ENCODE data around the gene SMIM41. TPM values are rescaled to one million over a fixed set of nuclear protein-coding genes. Genes with fewer than 3 reads are reported as not detected.
A peak's percentile ranks its signal among the peaks of the same experiment; 100 is the strongest.

Gene SMIM41
- total RNA-seq, 1 donor from 2014 or later: 7.9 TPM

DNA sequence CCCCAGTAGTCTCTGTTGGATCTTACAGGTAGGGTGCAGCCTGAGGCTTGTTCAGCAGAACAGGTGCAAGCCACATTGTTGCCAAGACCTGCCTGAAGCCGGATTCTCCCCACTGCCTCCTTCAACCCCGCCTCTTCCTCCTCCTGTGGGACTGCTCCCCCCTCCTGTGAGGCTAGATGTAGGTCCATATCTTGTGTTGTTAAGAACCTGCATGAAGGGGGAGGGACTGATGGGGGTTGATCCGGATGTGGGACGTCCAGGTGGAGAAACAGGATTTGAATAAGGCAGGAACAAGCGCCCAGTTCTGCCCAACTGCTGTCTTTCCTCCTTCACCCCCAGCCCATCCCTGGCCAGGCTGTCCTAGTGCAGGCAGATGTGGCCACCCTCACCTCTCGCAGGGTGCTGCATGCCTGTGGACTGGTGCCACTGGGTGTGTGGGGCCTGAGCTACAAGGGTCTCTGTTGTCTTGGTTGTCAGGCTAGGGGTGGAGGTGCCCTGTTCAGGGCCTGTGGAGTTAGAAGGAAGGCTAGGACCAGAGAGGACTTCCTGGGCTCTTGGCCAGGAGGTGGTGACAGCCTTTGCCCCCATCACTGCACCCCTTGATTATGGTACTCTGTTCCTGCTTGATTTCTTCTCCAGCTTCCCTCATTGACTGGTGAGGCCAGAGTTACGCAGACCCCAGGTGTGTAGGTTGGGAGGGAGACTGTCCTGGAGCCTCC, 26.9 kb upstream of the SMIM41 start:
- Histone ChIP-seq H3K36me3 (peaks cover 35 to 49% of the 10 kb centered on the region in 2 donors), H3K27ac (peak overlapping the region; percentile 96 to 98), H3K4me1 (peaks cover 6 to 16% of the 10 kb centered on the region in 2 donors), H3K4me3 (peak overlapping the region; percentile 78 to 79), H3K27me3 (no peaks in the 10 kb centered on the region), H3K9me3 (no peaks in the 10 kb centered on the region)
- TF ChIP-seq, protein P1, sequence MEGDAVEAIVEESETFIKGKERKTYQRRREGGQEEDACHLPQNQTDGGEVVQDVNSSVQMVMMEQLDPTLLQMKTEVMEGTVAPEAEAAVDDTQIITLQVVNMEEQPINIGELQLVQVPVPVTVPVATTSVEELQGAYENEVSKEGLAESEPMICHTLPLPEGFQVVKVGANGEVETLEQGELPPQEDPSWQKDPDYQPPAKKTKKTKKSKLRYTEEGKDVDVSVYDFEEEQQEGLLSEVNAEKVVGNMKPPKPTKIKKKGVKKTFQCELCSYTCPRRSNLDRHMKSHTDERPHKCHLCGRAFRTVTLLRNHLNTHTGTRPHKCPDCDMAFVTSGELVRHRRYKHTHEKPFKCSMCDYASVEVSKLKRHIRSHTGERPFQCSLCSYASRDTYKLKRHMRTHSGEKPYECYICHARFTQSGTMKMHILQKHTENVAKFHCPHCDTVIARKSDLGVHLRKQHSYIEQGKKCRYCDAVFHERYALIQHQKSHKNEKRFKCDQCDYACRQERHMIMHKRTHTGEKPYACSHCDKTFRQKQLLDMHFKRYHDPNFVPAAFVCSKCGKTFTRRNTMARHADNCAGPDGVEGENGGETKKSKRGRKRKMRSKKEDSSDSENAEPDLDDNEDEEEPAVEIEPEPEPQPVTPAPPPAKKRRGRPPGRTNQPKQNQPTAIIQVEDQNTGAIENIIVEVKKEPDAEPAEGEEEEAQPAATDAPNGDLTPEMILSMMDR (IDR thresholded peaks at IDR 0.05): no peak
- DNase-seq (ENCODE audit: low spot score in 2 of 2): no peak
- intact Hi-C loops (cut with DNase I): no loop called here

DNA sequence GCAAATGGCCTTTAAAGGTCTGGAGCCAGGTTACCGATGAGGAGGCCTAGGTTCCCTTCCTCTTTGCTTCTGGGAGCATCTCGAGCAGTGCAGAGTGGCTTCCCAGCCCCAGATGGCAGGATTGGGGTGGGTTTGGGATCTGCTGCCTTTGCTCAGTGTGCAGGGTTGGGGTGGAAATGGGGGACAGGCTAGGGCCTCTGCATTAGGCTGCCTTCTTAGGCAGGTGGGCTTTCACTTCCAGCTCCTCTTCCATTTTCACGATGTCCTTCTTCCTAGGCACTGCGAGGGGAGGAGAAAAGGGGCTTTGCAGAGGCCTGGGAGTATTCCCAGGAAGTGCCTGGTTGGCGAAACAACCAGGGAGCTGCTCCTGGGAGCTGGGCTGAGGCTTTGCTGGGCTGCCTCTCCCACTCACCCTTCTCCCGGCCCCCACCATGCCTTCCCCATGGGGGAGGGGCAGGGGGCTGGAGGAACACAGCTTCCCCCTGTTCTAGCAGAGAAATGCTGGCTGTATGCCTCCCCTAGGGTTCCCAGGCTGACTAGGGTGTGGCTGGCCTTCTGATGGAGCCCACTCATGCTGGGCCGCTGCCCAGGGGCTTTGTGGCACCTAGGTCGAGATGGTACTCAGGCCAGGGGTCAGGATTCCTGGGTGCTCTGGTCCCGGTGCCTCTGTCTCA, 25.8 kb upstream of the SMIM41 start:
- H3K9me3 ChIP-seq: no peaks in the 10 kb centered on the region
- peak overlapping the region; percentile 78 to 79 for H3K4me3 ChIP-seq
- H3K4me1 ChIP-seq: peaks cover 6 to 16% of the 10 kb centered on the region in 2 donors
- H3K27ac ChIP-seq: peak overlapping the region; percentile 96 to 98
- no peaks in the 10 kb centered on the region for H3K27me3 ChIP-seq
- no peak for DNase-seq (ENCODE audit: low spot score in 2 of 2)
- TF ChIP-seq, protein P1 (IDR thresholded peaks at IDR 0.05): no peak
- H3K36me3 ChIP-seq: peaks cover 44 to 56% of the 10 kb centered on the region in 2 donors
- intact Hi-C loops (cut with DNase I): no loop called here

DNA sequence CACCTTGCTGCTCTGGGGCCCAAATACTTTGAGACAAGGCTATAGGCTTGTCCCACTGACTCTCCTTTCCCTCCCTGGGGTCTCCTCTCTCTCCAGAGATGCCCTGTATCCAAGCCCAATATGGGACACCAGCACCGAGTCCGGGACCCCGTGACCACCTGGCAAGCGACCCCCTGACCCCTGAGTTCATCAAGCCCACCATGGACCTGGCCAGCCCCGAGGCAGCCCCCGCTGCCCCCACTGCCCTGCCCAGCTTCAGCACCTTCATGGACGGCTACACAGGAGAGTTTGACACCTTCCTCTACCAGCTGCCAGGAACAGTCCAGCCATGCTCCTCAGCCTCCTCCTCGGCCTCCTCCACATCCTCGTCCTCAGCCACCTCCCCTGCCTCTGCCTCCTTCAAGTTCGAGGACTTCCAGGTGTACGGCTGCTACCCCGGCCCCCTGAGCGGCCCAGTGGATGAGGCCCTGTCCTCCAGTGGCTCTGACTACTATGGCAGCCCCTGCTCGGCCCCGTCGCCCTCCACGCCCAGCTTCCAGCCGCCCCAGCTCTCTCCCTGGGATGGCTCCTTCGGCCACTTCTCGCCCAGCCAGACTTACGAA, 25.2 kb upstream of the SMIM41 start:
- Histone ChIP-seq H3K4me3 (peak overlapping the region; percentile 11 to 79), H3K36me3 (peaks cover 44 to 63% of the 10 kb centered on the region in 2 donors), H3K27ac (peak overlapping the region; percentile 96 to 98), H3K4me1 (peaks cover 6 to 13% of the 10 kb centered on the region in 2 donors), H3K9me3 (no peaks in the 10 kb centered on the region), H3K27me3 (no peaks in the 10 kb centered on the region)
- TF ChIP-seq, protein P1 (IDR thresholded peaks at IDR 0.05): no peak
- intact Hi-C loops (cut with DNase I): no loop called here
- no peak for DNase-seq (ENCODE audit: low spot score in 2 of 2)

DNA sequence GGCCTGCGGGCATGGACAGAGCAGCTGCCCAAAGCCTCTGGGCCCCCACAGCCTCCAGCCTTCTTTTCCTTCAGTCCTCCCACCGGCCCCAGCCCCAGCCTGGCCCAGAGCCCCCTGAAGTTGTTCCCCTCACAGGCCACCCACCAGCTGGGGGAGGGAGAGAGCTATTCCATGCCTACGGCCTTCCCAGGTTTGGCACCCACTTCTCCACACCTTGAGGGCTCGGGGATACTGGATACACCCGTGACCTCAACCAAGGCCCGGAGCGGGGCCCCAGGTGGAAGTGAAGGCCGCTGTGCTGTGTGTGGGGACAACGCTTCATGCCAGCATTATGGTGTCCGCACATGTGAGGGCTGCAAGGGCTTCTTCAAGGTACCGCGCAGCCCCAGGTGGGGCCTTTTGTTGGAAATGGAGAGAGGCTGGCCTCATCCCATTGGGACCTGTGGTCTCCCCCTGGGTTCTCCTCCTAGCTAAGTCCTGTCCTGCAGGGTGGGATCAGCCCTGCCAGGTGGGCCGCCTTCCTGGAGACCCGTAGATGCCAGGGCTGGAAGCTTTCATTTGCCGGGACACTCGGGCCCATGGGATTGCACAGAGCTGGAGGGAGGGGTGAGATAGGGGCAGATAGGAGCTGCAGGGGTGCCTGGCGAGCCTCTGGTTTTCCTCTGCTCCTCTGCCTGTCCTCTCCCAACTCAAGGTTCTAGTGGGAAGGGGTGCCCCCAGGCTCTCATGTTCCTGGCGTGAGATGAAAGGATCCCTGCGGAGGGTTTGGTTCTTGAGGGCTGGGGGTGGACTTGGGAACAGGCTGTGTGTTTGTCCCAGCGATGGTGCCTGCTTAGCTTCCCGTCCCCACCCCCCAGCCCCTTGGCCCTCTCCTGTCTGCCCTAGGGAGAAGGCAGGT, 24.4 kb upstream of the SMIM41 start:
- Histone ChIP-seq H3K36me3 (peaks cover 44 to 67% of the 10 kb centered on the region in 2 donors), H3K27ac (peak overlapping the region in 1 of 2 donors; percentile 98), H3K9me3 (no peaks in the 10 kb centered on the region), H3K4me3 (peak overlapping the region in 1 of 2 donors; percentile 79), H3K4me1 (peaks cover 4 to 6% of the 10 kb centered on the region in 2 donors), H3K27me3 (no peaks in the 10 kb centered on the region)
- no peak for DNase-seq (ENCODE audit: low spot score in 2 of 2)
- intact Hi-C loops (cut with DNase I): no loop called here
- TF ChIP-seq, protein P1 (IDR thresholded peaks at IDR 0.05): no peak

All from ascending aorta (tissue), 2 donors.